AG04450 (cell line): ENCODE data around the gene SLC15A4. TPM values are rescaled to one million over a fixed set of nuclear protein-coding genes. Genes with fewer than 3 reads are reported as not detected.

Experiments used
- CTCF ChIA-PET: fragments of 300-600, 350-600 bp; formaldehyde crosslinking; extraction: SDS; loops from one replicate; lab custom pipeline; 2022; ENCODE audit warnings: antibody characterized with exemption, inconsistent platforms; lab: Charles Lee
- POLR2A ChIA-PET: fragments of 350-600 bp; formaldehyde crosslinking; extraction: SDS; loops from one replicate; lab custom pipeline; 2021; ENCODE audit warnings: antibody characterized with exemption, inconsistent platforms; lab: Yijun Ruan, JAX
- DNase-seq: peaks from one replicate; pipeline ENCODE4 v3.0.0-alpha.2; 2011; ENCODE audit warnings: low read depth, low spot score
- H3K27ac ChIP-seq: one replicate; pipeline ENCODE4 v1.5.1; 2012; ENCODE audit warnings: low read depth, low read length, control low read depth
- H3K27me3 ChIP-seq: one replicate; pipeline ENCODE4 v1.6.0; 2012; ENCODE audit warnings: low read length; ENCODE audit not compliant: control insufficient read depth, insufficient read depth
- H3K4me3 ChIP-seq: 2 replicates; pipeline ENCODE4 v1.5.1; 2011; ENCODE audit warnings: mild to moderate bottlenecking, low read depth, low read length, control low read depth
- H3K9me3 ChIP-seq: 2 replicates; pipeline ENCODE4 v1.5.1; 2012; ENCODE audit warnings: low read length; ENCODE audit not compliant: control insufficient read depth, insufficient read depth
- CTCF ChIP-seq: IDR thresholded peaks from 2 replicates; pipeline ENCODE4 v1.5.1; 2011; ENCODE audit warnings: low read depth, low read length, control low read depth, inconsistent platforms
- polyA plus RNA-seq: library from polyadenylated mRNA; depleted of rRNA; stranded (reverse); fragments of >200 nt; gene quantifications from 2 replicates; pipeline ENCODE4 v1.2.3, GENCODE V29; 2011

The SLC15A4 gene
- polyA plus RNA-seq, 1 experiment: 21.2 TPM

- ChIA-PET POLR2A (no interaction called here), CTCF (no interaction called here)
- Histone ChIP-seq H3K27ac (no peak overlapping the region), H3K9me3 (peaks cover 10% of the 10 kb centered on the region), H3K27me3 (no peaks in the 10 kb centered on the region), H3K4me3 (no peak overlapping the region)
- no peak for DNase-seq
- TF ChIP-seq CTCF: no peak
Observed at GRCh38 chr12:128804762-128805161, 19.0 kb downstream of the SLC15A4 start.

GRCh38 chr12:128803788-128804187 is 20.0 kb downstream of the SLC15A4 start:
- TF ChIP-seq CTCF: no peak
- no peak for DNase-seq
- H3K27me3 ChIP-seq: no peaks in the 10 kb centered on the region
- H3K27ac ChIP-seq: no peak overlapping the region
- H3K9me3 ChIP-seq: peaks cover 10% of the 10 kb centered on the region
- ChIA-PET CTCF (no interaction called here), POLR2A (no interaction called here)
- no peak overlapping the region for H3K4me3 ChIP-seq

GRCh38 chr12:128802756-128803155 is 21.0 kb downstream of the SLC15A4 start:
- H3K4me3 ChIP-seq: no peak overlapping the region
- no peak overlapping the region for H3K27ac ChIP-seq
- CTCF ChIA-PET: no interaction called here
- no peak for TF ChIP-seq CTCF
- no peaks in the 10 kb centered on the region for H3K27me3 ChIP-seq
- H3K9me3 ChIP-seq: peaks cover 10% of the 10 kb centered on the region
- POLR2A ChIA-PET: no interaction called here
- no peak for DNase-seq

GRCh38 chr12:128801879-128802391 is 21.8 kb downstream of the SLC15A4 start:
- POLR2A ChIA-PET: interaction anchor here (0.6 kb wide), 1 partner anchor 16 kb away, joined by 5 read pairs; no protein-coding TSS in a partner anchor
- CTCF ChIA-PET: no interaction called here
- no peak for TF ChIP-seq CTCF
- DNase-seq: no peak
- no peak overlapping the region for H3K4me3 ChIP-seq
- H3K27me3 ChIP-seq: no peaks in the 10 kb centered on the region
- peaks cover 10% of the 10 kb centered on the region for H3K9me3 ChIP-seq
- H3K27ac ChIP-seq: no peak overlapping the region

GRCh38 chr12:128800606-128801005 is 23.2 kb downstream of the SLC15A4 start:
- no peak for DNase-seq
- Histone ChIP-seq H3K4me3 (no peak overlapping the region), H3K27me3 (no peaks in the 10 kb centered on the region), H3K27ac (no peak overlapping the region), H3K9me3 (peaks cover 10% of the 10 kb centered on the region)
- ChIA-PET CTCF (no interaction called here), POLR2A (no interaction called here)
- no peak for TF ChIP-seq CTCF
